GM12874 (cell line): Measurements from ENCODE around the gene PLXNA4.

Source experiments
- CTCF ChIP-seq: IDR thresholded peaks from 2 replicates; pipeline ENCODE4 v1.5.1; 2011; ENCODE audit warnings: low read depth, mild to moderate bottlenecking, control low read depth, low read length, moderate library complexity; ENCODE audit not compliant: insufficient read depth

PLXNA4 gene

GRCh38 chr7:132436121-132436520 is 140.1 kb downstream of the PLXNA4 start:
- TF ChIP-seq CTCF: no peak

GRCh38 chr7:132435016-132435990 is 141.0 kb downstream of the PLXNA4 start:
- TF ChIP-seq CTCF: no peak

- no peak for TF ChIP-seq CTCF
Observed at GRCh38 chr7:132434041-132434440, 142.2 kb downstream of the PLXNA4 start.

GRCh38 chr7:132433301-132433700 is 143.0 kb downstream of the PLXNA4 start:
- no peak for TF ChIP-seq CTCF

GRCh38 chr7:132430861-132431822 is 145.1 kb downstream of the PLXNA4 start:
- TF ChIP-seq CTCF: no peak

GRCh38 chr7:132430041-132430855 is 146.0 kb downstream of the PLXNA4 start:
- no peak for TF ChIP-seq CTCF
